Umbilical cord (tissue), 2 donors: ENCODE results near the gene DDI2. TPM values are rescaled to one million over a fixed set of nuclear protein-coding genes. Genes with fewer than 3 reads are reported as not detected.

Source experiments
- DNase-seq: peaks from one replicate; pipeline ENCODE4 v3.0.0-alpha.2; 2015; ENCODE audit warnings: low spot score
- total RNA-seq: library from RNA; depleted of rRNA; stranded (reverse); fragments of >200 nt; gene quantifications from one replicate; pipeline ENCODE4 v1.2.3, GENCODE V29; 2014; ENCODE audit warnings: low replicate concordance; ENCODE audit not compliant: insufficient read depth

Gene DDI2
- total RNA-seq, 1 donor from 2014 or later = 16.1 TPM

DNA sequence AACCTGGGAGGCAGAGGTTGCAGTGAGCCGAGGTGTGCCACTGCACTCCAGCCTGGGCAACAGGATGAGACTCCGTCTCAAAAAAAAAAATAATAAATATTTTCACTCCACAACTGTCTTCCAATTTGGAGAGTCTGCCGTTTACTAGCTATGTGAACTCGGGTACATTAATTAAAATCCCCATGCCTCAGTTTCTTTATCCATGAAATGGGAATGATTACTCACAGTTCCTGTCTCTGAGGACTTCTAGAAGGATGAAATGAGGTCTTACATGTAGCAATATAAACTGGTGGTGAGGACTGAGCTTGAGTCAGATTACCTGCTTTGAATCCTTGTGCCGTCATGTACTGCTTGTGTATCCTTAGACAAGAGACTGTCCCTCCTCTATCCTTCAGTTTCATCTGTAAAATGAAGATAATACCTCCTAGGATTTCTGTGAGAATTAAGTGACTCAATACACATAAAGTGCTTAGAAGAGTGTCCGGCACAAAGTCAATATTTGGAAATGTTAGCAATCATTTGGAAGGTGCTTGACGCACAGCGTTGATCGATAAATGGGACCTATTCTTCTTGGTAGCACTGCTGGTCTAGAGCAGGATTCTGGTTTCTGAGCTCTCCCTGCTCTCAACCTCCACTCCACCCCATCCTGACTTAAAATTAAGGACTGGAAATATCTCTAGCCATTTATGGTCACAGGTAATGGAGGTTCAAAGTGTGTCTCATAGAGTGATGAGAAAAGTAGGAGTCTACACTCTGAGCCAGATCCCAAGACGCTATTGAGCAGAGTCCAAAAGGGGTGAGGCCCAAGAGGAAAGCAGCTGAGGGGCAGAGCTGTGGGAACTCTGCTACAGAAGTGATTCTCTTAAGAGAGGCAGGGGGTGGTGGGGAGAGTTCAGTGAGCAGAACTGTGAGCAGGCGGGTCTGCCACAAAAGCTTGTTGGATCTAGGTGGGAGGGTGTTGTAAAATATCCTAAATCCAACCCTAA is 11.6 kb upstream of the DDI2 start:
- DNase-seq = no peak

GRCh38 chr1:15609631-15610030 is 7.6 kb upstream of the DDI2 start:
- no peak for DNase-seq

DNA sequence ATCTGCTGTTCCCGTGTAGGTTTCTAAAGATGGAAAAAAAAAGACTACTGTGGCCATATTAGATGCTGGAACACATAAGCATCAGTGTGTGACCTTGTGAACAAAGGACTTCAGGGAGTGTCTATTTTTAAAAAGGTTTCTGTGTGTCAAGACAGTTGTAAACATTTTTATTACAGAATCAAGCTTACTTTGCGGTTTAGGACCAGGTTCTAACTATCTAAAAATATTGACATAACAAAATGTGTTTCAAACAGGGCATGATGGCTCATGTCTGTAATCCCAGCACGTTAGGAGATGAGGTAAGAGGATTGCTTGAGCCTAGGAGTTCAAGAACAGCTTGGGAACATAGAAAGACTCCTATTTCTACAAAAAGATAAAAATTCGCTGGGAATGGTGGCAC is 7.1 kb upstream of the DDI2 start:
- DNase-seq = no peak

GRCh38 chr1:15616373-15617172 is 685 bp upstream of the DDI2 start:
- DNase-seq = no peak

DNA sequence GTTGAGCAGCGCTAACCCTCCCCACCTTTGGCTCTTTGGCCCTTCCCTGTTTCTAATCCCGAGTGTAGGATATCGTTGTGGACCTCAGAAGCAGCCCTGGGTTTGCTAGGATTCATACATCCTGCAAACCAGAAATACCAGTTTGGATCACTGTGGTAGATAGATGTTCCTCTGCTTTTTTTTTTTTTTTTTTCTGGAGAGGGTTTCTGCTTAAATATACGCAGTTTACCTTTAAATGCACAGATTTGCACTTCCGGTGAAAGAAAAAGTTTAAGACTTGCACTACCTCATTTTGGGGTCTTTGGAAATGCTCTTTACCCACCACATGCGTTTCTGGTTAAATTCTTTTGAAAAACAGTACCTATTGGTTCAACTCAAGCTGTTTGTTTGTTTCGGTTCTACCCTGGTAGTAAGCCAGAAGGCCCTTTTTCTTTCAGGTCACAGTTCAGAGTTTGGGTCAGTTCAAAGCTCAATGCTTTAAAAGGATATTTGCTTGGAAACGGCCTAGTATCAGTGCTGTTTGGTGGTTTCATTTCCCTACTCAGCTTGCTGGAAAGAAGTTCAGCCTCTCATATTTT is 908 bp downstream of the DDI2 start:
- peak; percentile 55 for DNase-seq

DNA sequence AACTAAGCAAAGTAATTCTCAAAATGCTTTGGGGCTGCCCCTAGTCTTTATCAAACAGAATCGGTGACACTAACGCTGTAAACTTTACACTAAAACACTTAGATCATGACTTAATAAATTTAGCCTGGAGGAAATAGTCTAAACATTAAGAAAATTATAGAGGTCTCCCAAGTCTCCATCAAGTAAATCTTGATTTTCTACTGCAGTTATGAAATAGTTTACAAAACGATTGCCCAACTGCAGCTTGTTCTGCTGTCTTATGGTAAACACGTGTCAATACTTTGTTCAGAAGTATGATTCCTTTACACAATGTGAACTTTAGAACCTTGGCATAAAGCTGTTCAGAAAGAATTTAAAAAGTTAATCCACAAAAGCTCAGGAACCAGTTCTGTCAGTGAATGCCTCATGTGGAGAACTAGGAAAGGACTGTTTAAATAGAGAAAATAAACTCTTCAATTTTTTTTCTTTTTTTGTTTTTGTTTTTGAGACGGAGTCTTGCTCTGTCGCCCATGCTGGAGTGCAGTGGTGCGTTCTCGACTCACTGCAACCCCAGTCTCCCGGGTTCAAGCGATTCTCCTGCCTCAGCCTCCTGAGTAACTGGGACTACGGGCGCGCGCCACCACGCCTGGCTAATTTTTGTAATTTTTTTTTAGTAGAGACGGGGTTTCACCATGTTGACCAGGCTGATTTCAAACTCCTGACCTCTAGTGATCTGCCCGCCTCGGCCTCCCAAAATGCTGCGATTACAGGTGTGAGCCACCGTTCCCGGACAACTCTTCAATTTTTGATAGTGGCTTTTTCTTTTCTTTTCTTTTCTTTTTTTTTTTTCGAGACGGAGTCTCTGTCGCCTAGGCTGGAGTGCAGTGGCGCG is 1.6 kb downstream of the DDI2 start:
- DNase-seq = peak; percentile 45

DNA sequence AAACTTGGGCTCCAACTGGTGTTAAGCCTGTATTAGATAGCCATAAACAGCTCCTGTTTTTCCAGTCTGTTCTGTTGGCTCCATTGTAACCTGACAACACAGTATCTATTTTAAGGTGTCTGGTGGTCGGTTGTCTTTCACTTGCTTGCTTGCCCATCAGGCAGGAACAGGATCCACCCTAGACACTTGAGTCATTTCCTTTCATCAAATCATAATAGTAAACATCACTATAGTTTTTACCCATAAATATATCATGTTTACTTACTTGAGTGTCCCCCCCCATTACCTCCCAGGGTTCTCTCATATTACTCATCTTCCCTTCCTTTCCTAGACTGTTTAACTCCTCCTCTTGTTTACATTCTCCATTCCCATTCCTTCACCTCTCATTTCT is 2.9 kb downstream of the DDI2 start:
- no peak for DNase-seq

- no peak for DNase-seq
These were observed 3.8 kb downstream of the DDI2 start for GRCh38 chr1:15620902-15621682.

DNA sequence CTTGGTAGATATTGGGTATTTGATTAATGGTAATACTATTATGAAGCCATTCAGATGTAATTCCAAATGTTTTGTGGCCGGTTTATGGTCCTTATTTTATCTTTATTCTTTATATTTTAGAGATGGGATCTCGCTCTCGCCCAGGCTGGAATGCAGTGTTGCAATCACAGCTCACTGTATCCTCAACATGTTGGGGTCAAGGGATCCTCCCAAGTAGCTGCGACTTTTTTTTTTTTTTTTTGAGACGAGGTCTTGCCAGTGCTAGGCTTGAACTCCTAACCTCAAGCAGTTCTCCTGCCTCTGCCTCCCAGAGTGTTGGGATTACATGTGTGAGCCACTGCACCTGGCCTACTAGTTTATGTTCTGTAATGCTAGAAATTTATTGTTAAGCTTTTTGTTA is 4.7 kb downstream of the DDI2 start:
- peak; percentile 21 for DNase-seq

- no peak for DNase-seq
These were observed 5.6 kb downstream of the DDI2 start for GRCh38 chr1:15622712-15623373.

- DNase-seq = no peak
These were observed 6.2 kb downstream of the DDI2 start for GRCh38 chr1:15623435-15623834.

DNA sequence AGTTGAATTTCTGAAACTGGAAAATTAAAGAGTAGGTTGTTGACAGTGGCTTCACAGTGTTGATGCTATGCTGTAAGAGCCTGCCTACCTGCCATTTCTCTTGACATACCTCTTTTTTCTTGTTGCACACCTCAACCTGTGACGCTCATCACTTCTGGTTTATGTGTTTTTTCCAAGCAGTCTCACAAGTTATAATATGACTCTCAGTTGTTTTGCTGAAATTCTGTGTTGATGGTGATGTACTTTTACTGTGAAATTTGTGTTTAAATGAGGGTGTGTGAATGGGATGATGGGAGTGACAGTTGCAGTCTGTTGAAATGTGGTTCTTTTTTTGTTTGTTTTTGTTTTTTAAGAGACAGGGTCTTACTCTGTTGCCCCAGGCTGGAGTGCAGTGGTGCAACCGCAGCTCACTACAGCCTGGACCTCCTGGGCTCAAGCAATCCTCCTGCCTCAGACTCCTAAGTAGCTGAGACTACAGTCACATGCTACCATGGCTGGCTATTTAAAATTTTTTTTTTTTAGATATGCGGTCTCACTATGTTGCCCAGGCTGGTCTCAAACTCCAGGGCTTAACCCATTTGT is 7.0 kb downstream of the DDI2 start:
- DNase-seq = no peak

DNA sequence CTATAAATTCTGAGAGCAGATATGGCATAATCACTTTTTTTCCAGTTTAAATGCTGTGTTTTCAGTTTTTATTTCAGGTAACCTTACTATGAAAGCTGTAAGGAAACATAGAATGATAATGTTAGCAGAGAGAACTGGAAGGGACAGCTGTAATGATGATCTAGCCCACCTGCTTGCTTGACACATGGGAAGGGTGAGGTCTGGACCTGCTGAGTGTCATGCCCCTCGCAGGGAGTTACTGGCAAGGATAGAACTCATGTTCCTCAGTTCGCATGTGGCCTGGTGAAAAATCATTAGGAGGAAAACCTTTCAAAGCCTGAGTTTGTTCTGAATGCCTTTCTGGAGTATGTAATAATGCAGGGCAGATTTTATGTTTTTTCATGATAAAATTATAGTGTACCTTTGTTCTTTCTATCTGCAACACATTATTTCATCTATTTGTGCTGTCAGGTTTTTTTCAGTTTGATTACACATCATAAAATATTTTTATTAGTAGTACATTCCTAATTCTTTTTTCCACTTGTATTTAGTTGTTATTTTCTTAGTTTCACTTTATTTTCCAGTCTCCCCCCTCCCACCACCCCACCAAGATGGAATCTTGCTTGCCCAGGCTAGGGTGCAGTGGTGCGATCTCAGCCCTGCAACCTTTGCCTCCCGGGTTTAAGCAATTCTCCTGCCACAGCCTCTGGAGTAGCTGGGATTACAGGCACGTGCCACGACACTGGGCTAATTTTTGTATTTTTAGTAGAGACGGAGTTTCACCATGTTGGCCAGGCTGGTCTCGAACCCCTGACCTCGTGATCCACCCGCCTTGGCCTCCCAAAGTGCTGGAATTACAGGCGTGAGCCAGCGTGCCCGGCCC is 8.0 kb downstream of the DDI2 start:
- DNase-seq = no peak

GRCh38 chr1:15626269-15626950 is 9.2 kb downstream of the DDI2 start:
- DNase-seq = no peak

GRCh38 chr1:15627343-15627988 is 10.2 kb downstream of the DDI2 start:
- DNase-seq = no peak

DNA sequence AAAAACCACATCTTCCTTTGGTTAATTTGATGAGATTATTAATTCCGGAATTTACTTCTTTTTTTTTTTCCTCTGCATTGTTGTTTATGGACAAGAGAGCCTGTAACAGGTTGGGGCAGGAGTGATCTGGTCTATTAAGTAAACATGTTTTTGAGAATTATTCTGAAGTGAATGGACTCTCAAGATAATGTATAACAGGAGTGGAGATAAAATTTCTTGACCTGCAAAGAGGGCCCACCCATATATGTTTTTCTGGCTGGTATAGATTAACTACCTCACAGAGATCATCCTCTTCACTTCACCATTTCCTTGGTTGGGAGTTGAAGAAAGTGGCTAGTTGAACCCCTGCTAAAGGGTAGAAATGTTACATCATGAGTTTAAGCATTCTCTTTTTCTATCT is 10.7 kb downstream of the DDI2 start:
- no peak for DNase-seq

DNA sequence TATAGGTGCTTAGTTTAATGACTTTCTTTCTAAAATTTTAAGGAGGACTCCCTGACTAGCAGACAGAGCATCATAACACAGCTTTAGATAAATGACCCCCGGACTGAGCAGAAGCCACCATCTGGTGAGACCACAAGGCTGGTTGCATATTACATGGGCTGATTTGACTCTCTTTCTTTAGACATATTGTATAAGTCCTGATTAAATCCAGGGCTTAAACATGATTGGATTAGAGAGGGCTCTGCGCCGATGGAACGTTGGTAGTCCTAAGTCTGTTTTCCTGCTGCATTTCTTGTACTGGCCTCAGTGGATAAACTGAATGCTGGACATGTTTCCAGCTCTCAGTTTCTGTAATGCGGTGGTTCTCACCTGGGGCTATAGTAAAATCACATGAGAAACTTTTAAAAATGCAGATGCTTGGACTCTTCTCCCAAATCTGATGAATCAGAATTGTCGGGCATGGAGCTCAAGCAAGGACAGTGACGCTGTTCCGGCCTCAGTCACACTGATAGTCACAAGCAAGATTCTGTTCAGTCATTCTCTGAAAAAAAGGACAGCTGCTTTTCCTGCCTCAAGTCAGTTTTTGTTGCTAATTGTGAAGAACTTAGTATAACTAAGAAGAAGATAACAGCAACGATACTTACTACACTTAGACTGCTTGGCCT is 16.6 kb downstream of the DDI2 start:
- no peak for DNase-seq
